Astrocyte (in vitro differentiated cells and primary cell): Measurements from ENCODE around the gene POLD4. TPM values are rescaled to one million over a fixed set of nuclear protein-coding genes. Genes with fewer than 3 reads are reported as not detected.

Experiments used
- DNase-seq: peaks from one replicate; pipeline ENCODE4 v3.0.0-alpha.2; 2010; ENCODE audit warnings: low read depth
- FAIRE-seq: peaks from 2 replicates; lab custom pipeline; 2011; peaks lifted over from hg19 to GRCh38; lab: Jason Lieb, UNC
- H2AFZ ChIP-seq: 2 replicates; pipeline ENCODE4 v1.6.0; 2012; ENCODE audit warnings: low read depth, low read length, inconsistent platforms
- H3K27ac ChIP-seq: 2 replicates; pipeline ENCODE4 v1.5.1; 2011; ENCODE audit warnings: low read depth, low read length, inconsistent platforms
- H3K27me3 ChIP-seq: 2 replicates; pipeline ENCODE4 v1.6.0; 2011; ENCODE audit warnings: low read length, inconsistent platforms; ENCODE audit not compliant: insufficient read depth
- H3K36me3 ChIP-seq: 2 replicates; pipeline ENCODE4 v1.5.1; 2011; ENCODE audit warnings: low read length, inconsistent platforms; ENCODE audit not compliant: insufficient read depth
- H3K4me1 ChIP-seq: 2 replicates; pipeline ENCODE4 v1.5.1; 2011; ENCODE audit warnings: low read length, inconsistent platforms; ENCODE audit not compliant: insufficient read depth
- H3K4me2 ChIP-seq: 2 replicates; pipeline ENCODE4 v1.6.0; 2012; ENCODE audit warnings: low read length, inconsistent platforms
- H3K4me3 ChIP-seq: 2 replicates; pipeline ENCODE4 v1.5.1; 2011; ENCODE audit warnings: low read depth, mild to moderate bottlenecking, low read length, inconsistent platforms; ENCODE audit not compliant: insufficient read depth
- H3K79me2 ChIP-seq: 2 replicates; pipeline ENCODE4 v1.6.0; 2012; ENCODE audit warnings: mild to moderate bottlenecking, low read length, inconsistent platforms; ENCODE audit not compliant: insufficient read depth
- H3K9ac ChIP-seq: 2 replicates; pipeline ENCODE4 v1.6.0; 2012; ENCODE audit warnings: mild to moderate bottlenecking, low read length, inconsistent platforms
- H3K9me3 ChIP-seq: 2 replicates; pipeline ENCODE4 v1.5.1; 2012; ENCODE audit warnings: low read depth, mild to moderate bottlenecking, low read length, inconsistent platforms; ENCODE audit not compliant: insufficient read depth
- H4K20me1 ChIP-seq: 2 replicates; pipeline ENCODE4 v1.6.0; 2012; ENCODE audit warnings: low read length, inconsistent platforms; ENCODE audit not compliant: insufficient read depth
- H3K27ac Mint-ChIP-seq: one replicate; pipeline ENCODE4 v1.8.0; 2021; ENCODE audit warnings: mild to moderate bottlenecking, mixed read lengths; ENCODE audit not compliant: unreplicated experiment
- H3K27me3 Mint-ChIP-seq: one replicate; pipeline ENCODE4 v1.8.0; 2021; ENCODE audit warnings: low read depth, mixed read lengths; ENCODE audit not compliant: unreplicated experiment
- H3K36me3 Mint-ChIP-seq: one replicate; pipeline ENCODE4 v1.8.0; 2021; ENCODE audit warnings: low read depth, mixed read lengths; ENCODE audit not compliant: unreplicated experiment
- H3K4me1 Mint-ChIP-seq: one replicate; pipeline ENCODE4 v1.8.0; 2021; ENCODE audit warnings: low read depth, mixed read lengths; ENCODE audit not compliant: unreplicated experiment
- H3K4me3 Mint-ChIP-seq: one replicate; pipeline ENCODE4 v1.8.0; 2021; ENCODE audit warnings: mild to moderate bottlenecking, moderate library complexity, mixed read lengths; ENCODE audit not compliant: unreplicated experiment
- H3K9me3 Mint-ChIP-seq: one replicate; pipeline ENCODE4 v1.8.0; 2021; ENCODE audit warnings: mild to moderate bottlenecking, mixed read lengths; ENCODE audit not compliant: unreplicated experiment
- CTCF ChIP-seq: IDR thresholded peaks from 2 replicates; pipeline ENCODE4 v1.5.1; 2011; ENCODE audit warnings: low read depth, mild to moderate bottlenecking, inconsistent platforms, low read length, moderate library complexity; ENCODE audit not compliant: insufficient read depth
- EZH2 ChIP-seq: IDR thresholded peaks from 2 replicates; pipeline ENCODE4 v1.6.1; 2012; ENCODE audit warnings: mild to moderate bottlenecking, low read length, inconsistent platforms; ENCODE audit not compliant: insufficient read depth
- total RNA-seq: library from RNA; stranded (reverse); gene quantifications from 2 replicates; pipeline ENCODE4 v1.2.1, GENCODE V29; 2021

The POLD4 gene
- total RNA-seq, 1 donor from 2014 or later, result 53.5 TPM

- H3K27ac ChIP-seq, result no peak overlapping the region
- H3K4me1 ChIP-seq, result peaks cover 10% of the 10 kb centered on the region
- H3K79me2 ChIP-seq, result no peaks in the 10 kb centered on the region
- H2AFZ ChIP-seq, result peak overlapping the region; percentile 29
- H4K20me1 ChIP-seq, result peaks cover 5% of the 10 kb centered on the region
- DNase-seq (peak; percentile 34), FAIRE-seq (no peak)
- H3K4me1 Mint-ChIP-seq, result peaks cover 21% of the 10 kb centered on the region
- no peak for TF ChIP-seq EZH2
- no peak for TF ChIP-seq CTCF
- H3K27me3 ChIP-seq, result peaks cover 3% of the 10 kb centered on the region
- no peak overlapping the region for H3K4me3 ChIP-seq
- H3K9me3 ChIP-seq, result no peaks in the 10 kb centered on the region
- peak overlapping the region; percentile 71 for H3K4me3 Mint-ChIP-seq
- H3K36me3 ChIP-seq, result no peaks in the 10 kb centered on the region
- H3K9me3 Mint-ChIP-seq, result no peaks in the 10 kb centered on the region
- peak overlapping the region; percentile 13 for H3K4me2 ChIP-seq
- peaks cover 6% of the 10 kb centered on the region for H3K27me3 Mint-ChIP-seq
- no peaks in the 10 kb centered on the region for H3K36me3 Mint-ChIP-seq
- peak overlapping the region; percentile 80 for H3K27ac Mint-ChIP-seq
- H3K9ac ChIP-seq, result peak overlapping the region; percentile 27
Measured at GRCh38 chr11:67384851-67385366, 31.6 kb upstream of the POLD4 start.

- H3K27me3 Mint-ChIP-seq, result peaks cover 6% of the 10 kb centered on the region
- FAIRE-seq (no peak), DNase-seq (no peak)
- Histone ChIP-seq H3K9ac (no peak overlapping the region), H2AFZ (peak overlapping the region; percentile 38), H3K79me2 (no peaks in the 10 kb centered on the region), H4K20me1 (no peaks in the 10 kb centered on the region), H3K4me3 (no peak overlapping the region), H3K9me3 (no peaks in the 10 kb centered on the region), H3K4me2 (no peak overlapping the region), H3K4me1 (peaks cover 25% of the 10 kb centered on the region), H3K27ac (no peak overlapping the region), H3K27me3 (peaks cover 3% of the 10 kb centered on the region), H3K36me3 (no peaks in the 10 kb centered on the region)
- no peak overlapping the region for H3K27ac Mint-ChIP-seq
- H3K4me3 Mint-ChIP-seq, result peak overlapping the region; percentile 51
- H3K9me3 Mint-ChIP-seq, result no peaks in the 10 kb centered on the region
- H3K4me1 Mint-ChIP-seq, result peaks cover 27% of the 10 kb centered on the region
- TF ChIP-seq EZH2 (no peak), CTCF (peak; percentile 97)
- no peaks in the 10 kb centered on the region for H3K36me3 Mint-ChIP-seq
Measured at GRCh38 chr11:67382276-67383136, 29.2 kb upstream of the POLD4 start.
